GM12874 (cell line): ENCODE data around the gene C8A.

ENCODE experiments used
- CTCF ChIP-seq: IDR thresholded peaks from 2 replicates; pipeline ENCODE4 v1.5.1; 2011; ENCODE audit warnings: low read depth, mild to moderate bottlenecking, control low read depth, low read length, moderate library complexity; ENCODE audit not compliant: insufficient read depth

The C8A gene

GRCh38 chr1:56827711-56828110 is 26.9 kb upstream of the C8A start:
- no peak for TF ChIP-seq CTCF

GRCh38 chr1:56830052-56830451 is 24.5 kb upstream of the C8A start:
- no peak for TF ChIP-seq CTCF

GRCh38 chr1:56831871-56832693 is 22.5 kb upstream of the C8A start:
- TF ChIP-seq CTCF, result peak; percentile 85

GRCh38 chr1:56833088-56833487 is 21.5 kb upstream of the C8A start:
- no peak for TF ChIP-seq CTCF

GRCh38 chr1:56834137-56834900 is 20.3 kb upstream of the C8A start:
- no peak for TF ChIP-seq CTCF

- no peak for TF ChIP-seq CTCF
Observed at GRCh38 chr1:56835657-56836056, 18.9 kb upstream of the C8A start.

- no peak for TF ChIP-seq CTCF
Observed at GRCh38 chr1:56836359-56836758, 18.2 kb upstream of the C8A start.
